Effector memory CD4-positive, alpha-beta T cell (primary cell): Measurements from ENCODE around the gene COMT.

ENCODE experiments used
- DNase-seq, 3 donors: peaks; one replicate each; pipeline ENCODE4 v3.0.0-alpha.2; 2020
- H3K27ac ChIP-seq: 2 replicates; pipeline ENCODE4 v1.7.0; 2013; ENCODE audit warnings: mild to moderate bottlenecking, low read length, moderate library complexity; ENCODE audit not compliant: insufficient read depth, poor library complexity, severe bottlenecking
- H3K27me3 ChIP-seq: replicated peaks from 2 replicates; pipeline ENCODE4 v1.7.0; 2013; ENCODE audit warnings: mild to moderate bottlenecking, low read length; ENCODE audit not compliant: insufficient read depth, control insufficient read depth, poor library complexity, severe bottlenecking
- H3K36me3 ChIP-seq: 2 replicates; pipeline ENCODE4 v1.7.0; 2013; ENCODE audit warnings: mild to moderate bottlenecking, low read length, moderate library complexity; ENCODE audit not compliant: control insufficient read depth, insufficient read depth
- H3K4me1 ChIP-seq: 2 replicates; pipeline ENCODE4 v1.7.0; 2013; ENCODE audit warnings: low read length, mild to moderate bottlenecking; ENCODE audit not compliant: control insufficient read depth, insufficient read depth, poor library complexity, severe bottlenecking
- H3K4me3 ChIP-seq: 2 replicates; pipeline ENCODE4 v1.7.0; 2013; ENCODE audit warnings: low read length, low read depth, mild to moderate bottlenecking; ENCODE audit not compliant: insufficient read depth, poor library complexity, severe bottlenecking
- H3K9me3 ChIP-seq: 2 replicates; pipeline ENCODE4 v1.7.0; 2013; ENCODE audit warnings: mild to moderate bottlenecking, low read length, moderate library complexity; ENCODE audit not compliant: control insufficient read depth

COMT gene

GRCh38 chr22:19977296-19978243 lies 36.0 kb downstream of the COMT start:
- no peak overlapping the region for H3K4me3 ChIP-seq
- no peak overlapping the region for H3K27ac ChIP-seq
- no peak for DNase-seq
- no peaks in the 10 kb centered on the region for H3K27me3 ChIP-seq
- no peaks in the 10 kb centered on the region for H3K9me3 ChIP-seq
- H3K36me3 ChIP-seq, result no peaks in the 10 kb centered on the region
- no peaks in the 10 kb centered on the region for H3K4me1 ChIP-seq

GRCh38 chr22:19978748-19979147 lies 37.2 kb downstream of the COMT start:
- Histone ChIP-seq H3K36me3 (no peaks in the 10 kb centered on the region), H3K4me1 (no peaks in the 10 kb centered on the region)
- DNase-seq, result no peak

GRCh38 chr22:19979712-19980493 lies 38.3 kb downstream of the COMT start:
- H3K27me3 ChIP-seq, result no peaks in the 10 kb centered on the region
- H3K4me3 ChIP-seq, result no peak overlapping the region
- no peak overlapping the region for H3K27ac ChIP-seq

More at GRCh38 chr22:19978748-19979147, 37.2 kb downstream of the COMT start:
- Histone ChIP-seq H3K27me3 (no peaks in the 10 kb centered on the region), H3K27ac (no peak overlapping the region), H3K4me3 (no peak overlapping the region), H3K9me3 (no peaks in the 10 kb centered on the region)

GRCh38 chr22:19980766-19981165 lies 39.2 kb downstream of the COMT start:
- Histone ChIP-seq H3K27me3 (no peaks in the 10 kb centered on the region), H3K27ac (no peak overlapping the region)
- DNase-seq, result no peak

More at GRCh38 chr22:19979712-19980493, 38.3 kb downstream of the COMT start:
- no peak for DNase-seq
- Histone ChIP-seq H3K36me3 (no peaks in the 10 kb centered on the region), H3K9me3 (no peaks in the 10 kb centered on the region), H3K4me1 (no peaks in the 10 kb centered on the region)

GRCh38 chr22:19981171-19981960 lies 39.8 kb downstream of the COMT start:
- Histone ChIP-seq H3K36me3 (no peaks in the 10 kb centered on the region), H3K4me3 (no peak overlapping the region)

More at GRCh38 chr22:19980766-19981165, 39.2 kb downstream of the COMT start:
- Histone ChIP-seq H3K4me3 (no peak overlapping the region), H3K36me3 (no peaks in the 10 kb centered on the region), H3K9me3 (no peaks in the 10 kb centered on the region), H3K4me1 (no peaks in the 10 kb centered on the region)

GRCh38 chr22:19981961-19982920 lies 40.7 kb downstream of the COMT start:
- H3K36me3 ChIP-seq, result no peaks in the 10 kb centered on the region
- H3K27ac ChIP-seq, result no peak overlapping the region
- no peak overlapping the region for H3K4me3 ChIP-seq
- no peaks in the 10 kb centered on the region for H3K27me3 ChIP-seq
- peaks cover 8% of the 10 kb centered on the region for H3K4me1 ChIP-seq
- DNase-seq, result no peak
- no peaks in the 10 kb centered on the region for H3K9me3 ChIP-seq

More at GRCh38 chr22:19981171-19981960, 39.8 kb downstream of the COMT start:
- Histone ChIP-seq H3K27me3 (no peaks in the 10 kb centered on the region), H3K9me3 (no peaks in the 10 kb centered on the region), H3K4me1 (peaks cover 3% of the 10 kb centered on the region), H3K27ac (no peak overlapping the region)
- DNase-seq, result no peak

DNA sequence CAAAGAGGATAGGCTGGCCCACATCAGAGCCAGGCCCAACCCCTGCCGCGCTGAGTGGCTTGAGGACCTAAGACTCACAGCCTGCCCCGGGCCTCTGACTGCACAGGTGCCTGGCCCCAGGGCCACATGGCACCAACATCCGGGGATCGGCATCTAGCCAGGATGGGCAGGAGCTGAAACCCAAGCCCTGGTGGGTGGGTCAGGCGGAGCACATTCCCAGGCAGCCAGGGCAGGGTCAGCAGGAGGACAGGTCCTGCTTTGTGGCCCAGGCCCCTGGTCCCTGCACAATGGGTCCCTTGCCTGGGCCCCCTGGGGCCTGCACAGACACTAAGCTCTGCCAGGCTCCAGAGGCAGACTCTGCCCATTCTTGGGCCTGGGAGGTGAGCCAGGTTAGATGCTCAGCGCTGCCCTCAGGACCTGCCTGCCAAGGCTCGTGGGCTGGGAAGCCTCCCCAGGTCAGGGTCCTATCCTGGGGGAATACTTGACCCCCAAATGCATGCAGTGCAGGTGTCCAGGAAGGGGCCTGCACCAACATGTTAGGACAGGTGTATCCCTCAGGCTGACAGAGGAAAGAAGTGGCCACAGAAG lies 41.5 kb downstream of the COMT start:
- Histone ChIP-seq H3K4me1 (peaks cover 8% of the 10 kb centered on the region), H3K9me3 (no peaks in the 10 kb centered on the region), H3K27ac (no peak overlapping the region), H3K4me3 (no peak overlapping the region), H3K27me3 (no peaks in the 10 kb centered on the region), H3K36me3 (no peaks in the 10 kb centered on the region)
- DNase-seq, result no peak

GRCh38 chr22:19983741-19984140 lies 42.2 kb downstream of the COMT start:
- no peak for DNase-seq
- Histone ChIP-seq H3K27ac (no peak overlapping the region), H3K27me3 (no peaks in the 10 kb centered on the region), H3K4me3 (no peak overlapping the region), H3K4me1 (peaks cover 8% of the 10 kb centered on the region), H3K36me3 (no peaks in the 10 kb centered on the region), H3K9me3 (no peaks in the 10 kb centered on the region)
